Activated T-cell treated with anti-CD3 and anti-CD28 coated beads, Interleukin-2, amount 50 U/mL, for 72 hours (primary cell): ENCODE data around the gene CASP6. TPM values are rescaled to one million over a fixed set of nuclear protein-coding genes. Genes with fewer than 3 reads are reported as not detected.

Experiments used
- ATAC-seq, 2 donors: fragments of 150-1000 bp; cut with Tn5 transposase; replicated peaks in 1 of 2; 2 replicates each; pipeline ENCODE4 v1.10.0; 2021; ENCODE audit warnings: moderate library complexity in 2 of 2, mild to moderate bottlenecking in 1 of 2
- DNase-seq, 2 donors: peaks; one replicate each; pipeline ENCODE4 v3.0.0; 2021 to 2022; ENCODE audit warnings: mixed read lengths in 1 of 2
- H3K27ac Mint-ChIP-seq: one replicate; pipeline ENCODE4 v1.8.0; 2022; ENCODE audit warnings: mild to moderate bottlenecking, moderate library complexity, mixed read lengths
- H3K27me3 Mint-ChIP-seq: one replicate; pipeline ENCODE4 v1.8.0; 2022; ENCODE audit warnings: low read depth, mixed read lengths
- H3K36me3 Mint-ChIP-seq, 2 donors: one replicate each; pipeline ENCODE4 v1.8.0; 2022; ENCODE audit warnings: mixed read lengths in 2 of 2, mild to moderate bottlenecking in 1 of 2; ENCODE audit not compliant: insufficient read depth in 2 of 2
- H3K4me1 Mint-ChIP-seq: one replicate; pipeline ENCODE4 v1.8.0; 2022; ENCODE audit warnings: low read depth, mixed read lengths
- H3K4me3 Mint-ChIP-seq, 2 donors: one replicate each; pipeline ENCODE4 v1.8.0; 2022; ENCODE audit warnings: mild to moderate bottlenecking in 2 of 2, mixed read lengths in 2 of 2, moderate library complexity in 2 of 2
- H3K9me3 Mint-ChIP-seq, 2 donors: one replicate each; pipeline ENCODE4 v1.8.0; 2022; ENCODE audit warnings: mixed read lengths in 2 of 2
- total RNA-seq, 2 donors: library from RNA; stranded (reverse); gene quantifications; one replicate each; pipeline ENCODE4 v1.2.3, GENCODE V29; 2022

CASP6 gene
- 10 to 100 TPM; 25.1 to 30.3 TPM for total RNA-seq

DNA sequence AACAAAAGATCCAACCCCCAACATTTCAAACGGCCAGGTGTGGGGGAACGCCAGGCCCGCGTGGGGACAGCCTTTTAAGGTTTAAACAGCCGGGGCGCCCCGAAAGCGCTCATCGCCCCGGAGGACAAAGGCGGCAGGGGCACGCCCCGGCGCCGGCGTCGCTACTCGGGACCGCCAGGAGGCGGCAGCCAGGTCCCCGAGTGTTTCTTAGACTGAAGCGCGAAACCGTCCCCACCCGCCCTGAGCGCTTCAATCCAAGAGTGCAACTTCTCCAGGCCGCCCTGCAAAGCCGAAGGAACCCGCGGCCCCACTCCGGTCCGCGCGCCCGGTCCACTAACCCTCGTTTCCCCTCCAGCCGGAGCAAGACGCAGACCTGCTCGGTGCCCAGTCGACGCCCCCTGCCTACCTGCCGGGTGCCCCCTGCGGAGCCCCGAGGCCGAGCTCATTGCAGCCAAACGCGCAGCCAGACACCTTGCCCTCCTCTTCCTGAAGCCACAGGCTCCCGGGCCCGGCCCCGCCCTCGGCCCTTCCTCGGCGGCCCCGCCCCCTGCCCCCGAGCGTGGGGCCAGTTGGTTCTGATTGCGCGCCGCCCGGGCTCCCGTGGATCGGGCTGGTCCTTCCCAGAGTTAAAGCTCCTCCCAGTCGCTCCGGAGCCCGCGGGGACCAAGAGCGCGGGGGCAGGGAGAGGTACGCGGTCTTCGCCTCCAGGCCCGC is at the start of gene CASP6:
TSS of gene CASP6 (minus strand) at position 496 of the 714 bp plus-strand sequence. CDS start at position 446, 50 bp downstream.
- peaks cover 38% of the 10 kb centered on the region for H3K4me1 Mint-ChIP-seq
- peak within 1 kb of the TSS; percentile 95 to 98 for H3K4me3 Mint-ChIP-seq
- no peaks in the 10 kb centered on the region for H3K9me3 Mint-ChIP-seq
- peak within 1 kb of the TSS; percentile 91 for H3K27ac Mint-ChIP-seq
- ATAC-seq = peak; percentile 78 to 81
- H3K27me3 Mint-ChIP-seq = no peaks in the 10 kb centered on the region
- peak; percentile 76 to 79 for DNase-seq
- H3K36me3 Mint-ChIP-seq = peaks cover 2 to 3% of the 10 kb centered on the region in 2 donors

DNA sequence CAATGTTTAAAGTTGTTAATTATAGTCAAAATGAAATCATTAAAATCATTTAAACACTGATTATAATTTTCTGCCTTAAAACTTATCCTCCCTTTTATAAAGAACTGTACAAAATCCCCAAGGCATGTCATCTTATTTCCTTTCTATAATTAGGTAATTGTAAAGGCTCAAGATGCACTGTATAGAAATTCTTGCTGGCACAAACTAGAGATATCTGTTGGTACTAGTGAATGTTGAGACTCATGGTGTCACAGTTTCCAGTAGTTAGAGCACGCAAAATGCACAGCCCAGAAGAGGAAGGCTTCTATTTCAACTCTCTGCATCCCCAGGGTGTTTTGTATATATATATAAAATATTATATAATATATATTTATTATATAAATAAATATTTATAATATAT is 49.3 kb upstream of the CASP6 start:
- no peaks in the 10 kb centered on the region for H3K4me1 Mint-ChIP-seq
- H3K9me3 Mint-ChIP-seq = no peaks in the 10 kb centered on the region
- peaks cover 6% of the 10 kb centered on the region for H3K27me3 Mint-ChIP-seq
- H3K36me3 Mint-ChIP-seq = no peaks in the 10 kb centered on the region
- DNase-seq = no peak
- H3K4me3 Mint-ChIP-seq = no peak overlapping the region
- H3K27ac Mint-ChIP-seq = no peak overlapping the region
- ATAC-seq = no peak

DNA sequence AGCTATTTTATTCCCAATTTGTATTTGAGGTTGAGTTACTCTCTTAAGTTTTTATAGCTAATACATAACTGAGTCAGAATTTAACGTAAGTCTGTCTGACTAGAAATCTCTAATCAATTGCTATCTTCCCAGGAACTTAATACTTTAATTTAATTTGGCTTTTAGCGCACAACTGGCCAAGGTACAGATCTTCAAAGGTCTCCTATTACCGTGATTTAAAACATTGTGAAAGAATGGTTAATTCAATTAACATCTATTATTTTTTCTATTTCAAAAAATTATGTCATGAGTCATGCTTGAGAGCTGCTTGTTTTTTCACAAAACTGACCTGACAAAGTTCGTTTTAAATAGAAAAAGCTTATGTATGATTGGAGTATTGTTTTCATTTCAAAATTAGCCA is 48.6 kb upstream of the CASP6 start:
- no peaks in the 10 kb centered on the region for H3K36me3 Mint-ChIP-seq
- no peak for ATAC-seq
- H3K4me1 Mint-ChIP-seq = no peaks in the 10 kb centered on the region
- H3K9me3 Mint-ChIP-seq = no peaks in the 10 kb centered on the region
- H3K27ac Mint-ChIP-seq = no peak overlapping the region
- DNase-seq = no peak
- no peak overlapping the region for H3K4me3 Mint-ChIP-seq
- peaks cover 6% of the 10 kb centered on the region for H3K27me3 Mint-ChIP-seq

DNA sequence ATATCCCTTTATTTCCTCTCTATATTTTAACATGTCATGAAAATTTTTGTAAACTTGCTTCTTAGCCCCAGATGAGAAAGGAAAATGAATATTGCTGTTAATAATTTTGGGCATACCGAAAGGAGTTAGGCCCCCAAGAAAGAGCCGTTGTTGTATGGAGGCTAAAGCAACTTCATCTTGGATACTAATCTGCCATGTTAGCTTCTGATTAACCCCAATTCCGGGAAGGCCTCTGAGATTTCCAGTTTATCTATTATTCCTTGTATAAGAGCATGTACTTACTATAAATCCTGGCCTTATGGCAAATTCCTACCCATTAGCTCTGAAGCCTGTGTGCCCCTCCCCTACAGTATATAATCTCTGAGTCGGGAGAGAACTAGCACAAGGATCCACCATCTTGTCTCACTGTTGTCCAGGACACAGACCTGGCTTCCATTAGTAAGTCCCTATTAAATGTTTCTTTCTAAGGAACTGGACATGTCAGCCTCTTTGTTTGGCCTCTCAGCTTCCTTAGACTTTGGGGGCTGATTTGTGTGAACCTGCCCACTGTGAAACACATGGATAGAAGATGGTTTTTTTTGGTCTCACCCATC is 47.5 kb upstream of the CASP6 start:
- Mint-ChIP-seq H3K4me1 (no peaks in the 10 kb centered on the region), H3K4me3 (no peak overlapping the region), H3K27me3 (peaks cover 2% of the 10 kb centered on the region), H3K36me3 (no peaks in the 10 kb centered on the region), H3K9me3 (no peaks in the 10 kb centered on the region), H3K27ac (no peak overlapping the region)
- DNase-seq (no peak), ATAC-seq (no peak)

DNA sequence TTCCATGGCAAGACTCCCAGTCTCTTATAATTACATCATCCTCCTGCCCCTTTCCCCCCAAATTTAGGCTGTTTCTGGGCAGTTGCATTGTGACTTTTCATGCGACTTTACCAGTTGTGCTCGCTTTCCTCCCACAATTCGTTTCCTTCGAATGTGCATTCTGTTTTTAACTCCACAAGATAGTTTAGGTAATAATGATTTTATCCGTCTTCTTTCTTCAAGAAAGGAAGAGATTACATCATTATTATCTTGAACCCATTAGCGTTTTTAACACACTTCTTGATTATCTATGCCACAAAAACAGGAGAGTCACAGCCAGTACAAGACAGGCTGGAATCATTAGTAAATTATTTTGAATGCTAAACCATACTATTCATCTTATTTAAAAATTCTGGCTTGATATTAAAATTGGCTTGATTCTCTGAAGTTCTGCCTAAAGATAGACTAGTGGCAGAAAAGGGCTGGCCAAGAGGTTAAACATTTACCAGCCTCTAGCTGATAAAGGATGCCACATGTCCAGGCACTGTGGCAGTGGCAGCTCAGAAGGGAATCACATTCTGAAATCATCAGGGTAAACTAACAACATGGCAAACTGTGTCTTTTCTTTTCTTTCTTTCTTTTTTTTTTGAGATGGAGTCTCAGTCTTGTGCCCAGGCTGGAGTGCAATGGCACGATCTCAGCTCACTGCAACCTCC is 46.3 kb upstream of the CASP6 start:
- Mint-ChIP-seq H3K36me3 (no peaks in the 10 kb centered on the region), H3K27ac (no peak overlapping the region), H3K9me3 (no peaks in the 10 kb centered on the region), H3K4me3 (no peak overlapping the region), H3K27me3 (no peaks in the 10 kb centered on the region), H3K4me1 (no peaks in the 10 kb centered on the region)
- DNase-seq (no peak), ATAC-seq (no peak)

DNA sequence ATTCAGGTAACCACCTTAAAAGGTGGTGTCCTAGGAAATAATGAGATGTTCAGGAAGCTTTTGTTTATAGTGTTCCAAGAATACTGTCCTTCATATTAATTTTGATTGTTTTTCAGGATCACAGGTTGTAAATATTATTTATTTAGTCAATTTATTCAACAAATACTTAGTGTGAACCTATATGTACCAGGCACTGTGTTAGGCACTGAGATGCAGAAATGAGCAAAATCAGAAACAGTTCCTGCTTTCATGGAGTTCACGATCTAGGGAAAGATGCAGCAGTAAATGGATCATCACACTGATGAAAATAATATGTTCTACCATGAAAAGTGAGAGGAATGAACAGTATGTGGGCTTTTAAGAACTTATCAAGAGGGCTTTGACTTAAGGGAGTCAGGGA is 44.9 kb upstream of the CASP6 start:
- DNase-seq (no peak), ATAC-seq (no peak)
- Mint-ChIP-seq H3K27me3 (no peaks in the 10 kb centered on the region), H3K36me3 (no peaks in the 10 kb centered on the region), H3K27ac (no peak overlapping the region), H3K4me3 (no peak overlapping the region), H3K4me1 (no peaks in the 10 kb centered on the region), H3K9me3 (no peaks in the 10 kb centered on the region)

DNA sequence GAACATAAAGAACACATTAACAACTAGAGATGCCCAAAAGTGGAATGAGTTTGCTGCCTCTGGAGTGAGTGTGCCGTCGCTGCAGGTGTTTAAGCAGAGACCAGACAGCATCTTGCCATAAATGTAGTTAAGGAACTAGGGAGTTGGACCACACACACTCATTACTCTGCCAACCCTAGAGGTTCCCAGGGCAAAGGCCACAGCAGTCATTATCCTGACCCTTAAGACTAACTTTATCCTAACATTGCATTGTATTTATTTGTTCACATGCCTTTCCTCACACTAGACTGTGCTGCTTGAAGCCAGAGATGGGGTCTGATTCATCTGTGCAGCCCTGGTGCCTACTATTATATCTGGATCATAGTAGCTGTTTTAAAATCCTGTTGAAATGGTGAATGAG is 43.5 kb upstream of the CASP6 start:
- Mint-ChIP-seq H3K27ac (no peak overlapping the region), H3K36me3 (no peaks in the 10 kb centered on the region), H3K4me1 (no peaks in the 10 kb centered on the region)

DNA sequence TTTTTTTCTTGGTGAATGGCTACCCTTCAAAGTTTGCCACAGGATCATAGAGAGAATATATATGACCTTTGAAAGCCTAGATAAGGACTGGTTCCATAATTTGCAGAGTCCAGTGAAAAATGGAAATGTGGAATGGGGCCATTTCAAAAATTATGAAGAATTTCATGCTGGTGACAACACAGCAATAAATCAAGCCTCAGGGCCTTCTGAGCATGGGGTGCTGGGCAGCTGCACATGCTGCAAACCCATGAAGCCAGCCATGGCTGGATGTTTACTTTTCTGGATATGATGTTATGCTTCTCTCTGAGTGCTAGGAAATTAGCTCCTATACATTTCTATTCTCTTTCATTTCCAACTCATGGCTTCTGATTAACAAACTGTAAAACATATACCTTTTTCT is 42.6 kb upstream of the CASP6 start:
- ATAC-seq (no peak), DNase-seq (no peak)
- H3K36me3 Mint-ChIP-seq = no peaks in the 10 kb centered on the region
- H3K9me3 Mint-ChIP-seq = no peaks in the 10 kb centered on the region
- no peak overlapping the region for H3K4me3 Mint-ChIP-seq
- no peaks in the 10 kb centered on the region for H3K4me1 Mint-ChIP-seq
- no peak overlapping the region for H3K27ac Mint-ChIP-seq
- no peaks in the 10 kb centered on the region for H3K27me3 Mint-ChIP-seq

More for the DNA sequence above, 43.5 kb upstream of the CASP6 start:
- DNase-seq = no peak
- no peak for ATAC-seq
- Mint-ChIP-seq H3K4me3 (no peak overlapping the region), H3K27me3 (no peaks in the 10 kb centered on the region), H3K9me3 (no peaks in the 10 kb centered on the region)

DNA sequence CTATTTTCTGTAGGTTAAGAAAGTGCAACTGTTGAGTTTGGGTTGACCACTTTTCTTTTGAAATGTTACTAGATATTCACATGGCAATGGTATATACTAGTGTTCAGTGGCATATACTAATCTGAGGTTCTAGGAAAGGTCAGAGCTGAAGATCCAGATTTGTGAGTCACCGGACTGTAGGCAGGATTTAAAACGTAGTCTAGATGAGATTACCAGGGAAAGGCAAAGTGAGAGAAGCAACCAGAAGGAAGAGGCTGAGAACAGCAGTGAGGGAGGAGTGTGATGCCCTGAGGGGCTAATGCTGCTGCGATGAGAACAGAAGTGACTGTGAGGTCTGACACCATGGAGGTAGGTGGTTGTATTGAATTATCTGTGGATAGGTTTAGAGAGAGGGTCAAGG is 36.3 kb upstream of the CASP6 start:
- H3K4me1 Mint-ChIP-seq = no peaks in the 10 kb centered on the region
- no peak overlapping the region for H3K27ac Mint-ChIP-seq
- no peak for DNase-seq

DNA sequence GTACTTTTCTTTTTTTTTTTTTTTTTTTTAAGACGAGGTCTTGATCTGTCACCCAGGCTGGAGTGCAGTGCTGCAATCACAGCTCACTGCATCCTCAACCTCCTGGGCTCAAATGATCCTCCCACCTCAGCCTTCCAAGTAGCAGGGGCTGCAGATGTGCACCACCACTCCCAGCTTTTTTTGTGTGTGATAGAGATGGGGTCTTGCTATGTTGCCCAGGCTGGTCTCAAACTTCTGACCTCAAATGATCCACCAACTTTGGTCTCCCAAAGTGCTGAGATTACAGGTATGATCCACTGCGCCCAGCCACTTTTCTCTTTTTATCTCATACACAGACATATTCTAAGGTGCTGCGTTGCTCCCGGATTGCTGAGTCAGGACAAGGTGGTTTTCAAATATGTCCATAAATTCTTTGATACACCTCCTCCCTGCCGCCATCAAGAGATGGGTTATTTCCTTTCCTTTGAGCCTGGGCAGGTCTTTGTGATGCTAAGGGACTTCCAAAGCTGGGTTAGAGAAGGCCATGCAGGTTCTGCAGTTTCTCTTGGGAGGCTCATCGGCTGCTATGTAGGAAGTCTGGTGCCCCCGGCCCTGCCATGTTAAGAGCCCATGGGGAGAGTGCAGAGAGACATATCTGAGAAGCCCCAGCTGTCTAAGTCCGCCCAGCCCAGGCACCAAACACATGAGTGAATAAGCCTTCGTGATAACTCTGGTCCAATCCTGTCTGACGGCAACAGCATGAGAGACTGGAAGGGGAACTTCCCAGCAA is 35.0 kb upstream of the CASP6 start:
- Mint-ChIP-seq H3K27me3 (peaks cover 11% of the 10 kb centered on the region), H3K36me3 (no peaks in the 10 kb centered on the region), H3K4me3 (no peak overlapping the region), H3K27ac (no peak overlapping the region), H3K9me3 (no peaks in the 10 kb centered on the region), H3K4me1 (no peaks in the 10 kb centered on the region)
- ATAC-seq = no peak
- no peak for DNase-seq

More for the DNA sequence above, 36.3 kb upstream of the CASP6 start:
- peaks cover 11% of the 10 kb centered on the region for H3K27me3 Mint-ChIP-seq
- H3K36me3 Mint-ChIP-seq = no peaks in the 10 kb centered on the region
- ATAC-seq = no peak
- no peaks in the 10 kb centered on the region for H3K9me3 Mint-ChIP-seq
- H3K4me3 Mint-ChIP-seq = no peak overlapping the region

DNA sequence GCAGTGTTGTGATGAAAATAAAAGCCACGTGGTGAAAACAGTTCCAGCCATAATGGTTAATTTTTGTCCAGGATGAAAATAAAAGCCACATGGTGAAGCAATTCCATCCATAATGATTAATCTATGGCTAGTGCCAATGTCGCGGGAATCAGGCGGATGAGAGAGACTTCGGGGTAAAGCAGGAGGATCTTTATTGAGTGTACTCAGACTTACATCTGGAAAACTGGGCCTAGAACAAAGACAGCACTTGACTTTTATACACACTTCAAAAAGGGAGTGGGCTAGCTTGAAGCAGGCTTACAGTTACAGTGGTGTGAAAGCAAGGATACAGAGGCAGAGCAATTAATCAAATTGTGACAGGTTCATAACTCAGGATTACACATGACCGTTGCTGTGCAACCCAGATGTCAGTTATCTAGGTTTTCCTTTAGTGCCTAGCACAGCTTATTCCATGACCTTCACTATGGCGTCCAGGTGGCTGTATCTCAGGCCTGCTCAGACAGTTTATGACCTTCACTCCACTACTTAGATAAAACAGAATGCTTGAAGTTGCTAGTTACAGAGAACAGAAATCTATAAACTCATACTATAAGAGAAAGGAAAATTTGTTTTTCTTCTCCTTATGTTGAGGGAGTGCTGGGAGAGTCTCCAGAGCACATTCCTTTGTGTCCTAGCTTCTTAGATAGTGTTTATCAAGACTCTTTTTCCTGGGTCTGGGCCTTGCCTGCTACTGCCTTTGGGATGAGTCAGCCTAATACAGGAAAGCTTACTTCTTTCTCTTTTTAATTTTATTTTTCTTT is 32.5 kb upstream of the CASP6 start:
- H3K9me3 Mint-ChIP-seq = no peaks in the 10 kb centered on the region
- DNase-seq (no peak), ATAC-seq (no peak)
- H3K4me3 Mint-ChIP-seq = no peak overlapping the region
- no peaks in the 10 kb centered on the region for H3K36me3 Mint-ChIP-seq
- peaks cover 11% of the 10 kb centered on the region for H3K27me3 Mint-ChIP-seq
- no peaks in the 10 kb centered on the region for H3K4me1 Mint-ChIP-seq
- no peak overlapping the region for H3K27ac Mint-ChIP-seq

DNA sequence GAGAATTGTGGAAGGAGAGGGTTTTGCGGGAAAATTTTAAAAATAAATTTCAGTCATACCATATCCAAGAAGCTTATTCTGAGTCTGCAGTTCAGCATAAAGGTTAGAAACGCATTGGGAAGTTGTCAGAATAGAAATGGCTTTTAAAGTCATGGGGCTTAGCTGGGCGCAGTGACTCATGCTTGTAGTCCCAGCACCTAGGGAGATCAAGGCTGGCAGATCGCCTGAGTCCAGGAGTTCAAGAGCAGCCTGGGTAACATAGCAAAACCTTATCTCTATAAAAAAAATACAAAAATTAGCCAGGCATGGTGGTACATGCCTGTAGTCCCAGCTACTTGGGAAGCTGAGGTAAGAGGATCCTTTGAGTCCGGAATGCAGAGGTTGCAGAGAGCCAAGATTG is 30.5 kb upstream of the CASP6 start:
- DNase-seq (no peak), ATAC-seq (no peak)
- H3K27ac Mint-ChIP-seq = no peak overlapping the region
- no peaks in the 10 kb centered on the region for H3K36me3 Mint-ChIP-seq
- H3K4me3 Mint-ChIP-seq = no peak overlapping the region
- no peaks in the 10 kb centered on the region for H3K27me3 Mint-ChIP-seq
- H3K9me3 Mint-ChIP-seq = no peaks in the 10 kb centered on the region
- peaks cover 7% of the 10 kb centered on the region for H3K4me1 Mint-ChIP-seq
